ENCODE measurements around the gene MKX.

Gene MKX

GRCh38 chr10:27671821-27672220 is 73.8 kb downstream of the MKX start:
- Histone ChIP-seq H3K18ac (ENCODE audit: low read length) (no peak overlapping the region), H4K8ac (ENCODE audit: low read depth, low read length) (no peak overlapping the region), H2AK5ac (ENCODE audit: low read length) (no peak overlapping the region), H3K79me1 (ENCODE audit: low read length) (no peaks in the 10 kb centered on the region), H3K27ac (ENCODE audit: low read depth, low read length) (no peak overlapping the region), H3K9ac (ENCODE audit: low read length) (no peak overlapping the region), H3K4me2 (ENCODE audit: low read length) (no peak overlapping the region), H2BK5ac (ENCODE audit: low read length) (no peak overlapping the region), H3K4me3 (ENCODE audit: low read length) (no peak overlapping the region), H3K4ac (ENCODE audit: low read depth, low read length) (no peak overlapping the region), H3K56ac (ENCODE audit: low read length) (no peak overlapping the region), H3K79me2 (ENCODE audit: control insufficient read depth, insufficient read depth, low read length) (no peaks in the 10 kb centered on the region), H3K36me3 (ENCODE audit: control insufficient read depth, insufficient read depth, low read length) (no peaks in the 10 kb centered on the region), H3K23ac (ENCODE audit: low read length) (no peak overlapping the region), H4K5ac (ENCODE audit: low read length) (no peak overlapping the region), H2BK15ac (replicated peaks; ENCODE audit: low read depth) (no peak overlapping the region), H3K4me1 (ENCODE audit: control insufficient read depth, low read depth, low read length) (no peaks in the 10 kb centered on the region), H3K27me3 (ENCODE audit: insufficient read depth, low read length, poor library complexity) (no peaks in the 10 kb centered on the region), H2BK120ac (ENCODE audit: low read depth, low read length) (no peak overlapping the region)
- no peak for DNase-seq
- WGBS (ENCODE audit: extremely low coverage, insufficient coverage, low lambda C conversion rate), result no CpG with 5 or more reads among the region's 4 CpGs

GRCh38 chr10:27664461-27664860 is 81.2 kb downstream of the MKX start:
- Histone ChIP-seq H2BK15ac (replicated peaks; ENCODE audit: low read depth) (no peak overlapping the region), H2BK120ac (ENCODE audit: low read depth, low read length) (no peak overlapping the region), H2AK5ac (ENCODE audit: low read length) (no peak overlapping the region), H3K18ac (ENCODE audit: low read length) (no peak overlapping the region), H4K8ac (ENCODE audit: low read depth, low read length) (no peak overlapping the region), H3K9ac (ENCODE audit: low read length) (no peak overlapping the region), H3K27ac (ENCODE audit: low read depth, low read length) (no peak overlapping the region), H3K4me1 (ENCODE audit: control insufficient read depth, low read depth, low read length) (no peaks in the 10 kb centered on the region), H3K4me3 (ENCODE audit: low read length) (no peak overlapping the region), H3K56ac (ENCODE audit: low read length) (no peak overlapping the region), H3K79me2 (ENCODE audit: control insufficient read depth, insufficient read depth, low read length) (no peaks in the 10 kb centered on the region), H3K4me2 (ENCODE audit: low read length) (no peak overlapping the region), H3K4ac (ENCODE audit: low read depth, low read length) (no peak overlapping the region), H3K36me3 (ENCODE audit: control insufficient read depth, insufficient read depth, low read length) (no peaks in the 10 kb centered on the region), H2BK5ac (ENCODE audit: low read length) (no peak overlapping the region), H4K5ac (ENCODE audit: low read length) (no peak overlapping the region), H3K23ac (ENCODE audit: low read length) (no peak overlapping the region), H3K27me3 (ENCODE audit: insufficient read depth, low read length, poor library complexity) (no peaks in the 10 kb centered on the region), H3K79me1 (ENCODE audit: low read length) (no peaks in the 10 kb centered on the region)
- no peak for DNase-seq
- no CpG with 5 or more reads among the region's 5 CpGs for WGBS (ENCODE audit: extremely low coverage, insufficient coverage, low lambda C conversion rate)

- Histone ChIP-seq H3K4me1 (ENCODE audit: control insufficient read depth, low read depth, low read length) (no peaks in the 10 kb centered on the region), H3K18ac (ENCODE audit: low read length) (no peak overlapping the region), H3K4me3 (ENCODE audit: low read length) (no peak overlapping the region), H3K79me2 (ENCODE audit: control insufficient read depth, insufficient read depth, low read length) (no peaks in the 10 kb centered on the region), H3K27me3 (ENCODE audit: insufficient read depth, low read length, poor library complexity) (no peaks in the 10 kb centered on the region), H3K79me1 (ENCODE audit: low read length) (no peaks in the 10 kb centered on the region), H3K9ac (ENCODE audit: low read length) (no peak overlapping the region), H3K36me3 (ENCODE audit: control insufficient read depth, insufficient read depth, low read length) (no peaks in the 10 kb centered on the region), H2BK120ac (ENCODE audit: low read depth, low read length) (no peak overlapping the region), H2BK5ac (ENCODE audit: low read length) (no peak overlapping the region), H4K8ac (ENCODE audit: low read depth, low read length) (no peak overlapping the region), H3K56ac (ENCODE audit: low read length) (no peak overlapping the region), H2BK15ac (replicated peaks; ENCODE audit: low read depth) (no peak overlapping the region), H3K23ac (ENCODE audit: low read length) (no peak overlapping the region), H3K4me2 (ENCODE audit: low read length) (no peak overlapping the region), H2AK5ac (ENCODE audit: low read length) (no peak overlapping the region), H3K4ac (ENCODE audit: low read depth, low read length) (no peak overlapping the region), H4K5ac (ENCODE audit: low read length) (no peak overlapping the region), H3K27ac (ENCODE audit: low read depth, low read length) (no peak overlapping the region)
- DNase-seq, result no peak
Observed at GRCh38 chr10:27663621-27664020, 82.0 kb downstream of the MKX start.

GRCh38 chr10:27661514-27662286 is 83.9 kb downstream of the MKX start:
- no peak overlapping the region for H3K4ac ChIP-seq (ENCODE audit: low read depth, low read length)
- H2AK5ac ChIP-seq (ENCODE audit: low read length), result no peak overlapping the region
- H3K79me2 ChIP-seq (ENCODE audit: control insufficient read depth, insufficient read depth, low read length), result no peaks in the 10 kb centered on the region
- no peak overlapping the region for H4K5ac ChIP-seq (ENCODE audit: low read length)
- no peak overlapping the region for H3K4me2 ChIP-seq (ENCODE audit: low read length)
- H3K9ac ChIP-seq (ENCODE audit: low read length), result no peak overlapping the region
- no peak overlapping the region for H3K56ac ChIP-seq (ENCODE audit: low read length)
- no peak overlapping the region for H3K4me3 ChIP-seq (ENCODE audit: low read length)
- H4K8ac ChIP-seq (ENCODE audit: low read depth, low read length), result no peak overlapping the region
- H3K18ac ChIP-seq (ENCODE audit: low read length), result no peak overlapping the region
- H3K4me1 ChIP-seq (ENCODE audit: control insufficient read depth, low read depth, low read length), result no peaks in the 10 kb centered on the region
- no peak overlapping the region for H3K27ac ChIP-seq (ENCODE audit: low read depth, low read length)
- H3K79me1 ChIP-seq (ENCODE audit: low read length), result no peaks in the 10 kb centered on the region
- H2BK5ac ChIP-seq (ENCODE audit: low read length), result no peak overlapping the region
- WGBS (ENCODE audit: extremely low coverage, insufficient coverage, low lambda C conversion rate), result no CpG with 5 or more reads among the region's 3 CpGs
- no peak overlapping the region for H2BK120ac ChIP-seq (ENCODE audit: low read depth, low read length)
- no peak overlapping the region for H3K23ac ChIP-seq (ENCODE audit: low read length)
- no peak for DNase-seq
- H3K36me3 ChIP-seq (ENCODE audit: control insufficient read depth, insufficient read depth, low read length), result no peaks in the 10 kb centered on the region
- H3K27me3 ChIP-seq (ENCODE audit: insufficient read depth, low read length, poor library complexity), result no peaks in the 10 kb centered on the region
- H2BK15ac ChIP-seq (replicated peaks; ENCODE audit: low read depth), result no peak overlapping the region

- no peaks in the 10 kb centered on the region for H3K27me3 ChIP-seq (ENCODE audit: insufficient read depth, low read length, poor library complexity)
- no peak for DNase-seq
- no peaks in the 10 kb centered on the region for H3K4me1 ChIP-seq (ENCODE audit: control insufficient read depth, low read depth, low read length)
- no CpG with 5 or more reads among the region's 4 CpGs for WGBS (ENCODE audit: extremely low coverage, insufficient coverage, low lambda C conversion rate)
- no peak overlapping the region for H3K23ac ChIP-seq (ENCODE audit: low read length)
- H3K4me3 ChIP-seq (ENCODE audit: low read length), result no peak overlapping the region
- no peaks in the 10 kb centered on the region for H3K79me2 ChIP-seq (ENCODE audit: control insufficient read depth, insufficient read depth, low read length)
- no peak overlapping the region for H4K5ac ChIP-seq (ENCODE audit: low read length)
- H2BK5ac ChIP-seq (ENCODE audit: low read length), result no peak overlapping the region
- no peak overlapping the region for H3K56ac ChIP-seq (ENCODE audit: low read length)
- H3K27ac ChIP-seq (ENCODE audit: low read depth, low read length), result no peak overlapping the region
- H2AK5ac ChIP-seq (ENCODE audit: low read length), result no peak overlapping the region
- no peak overlapping the region for H3K9ac ChIP-seq (ENCODE audit: low read length)
- H3K4me2 ChIP-seq (ENCODE audit: low read length), result no peak overlapping the region
- no peak overlapping the region for H4K8ac ChIP-seq (ENCODE audit: low read depth, low read length)
- no peaks in the 10 kb centered on the region for H3K36me3 ChIP-seq (ENCODE audit: control insufficient read depth, insufficient read depth, low read length)
- no peak overlapping the region for H2BK120ac ChIP-seq (ENCODE audit: low read depth, low read length)
- no peak overlapping the region for H2BK15ac ChIP-seq (replicated peaks; ENCODE audit: low read depth)
- H3K18ac ChIP-seq (ENCODE audit: low read length), result no peak overlapping the region
- no peak overlapping the region for H3K4ac ChIP-seq (ENCODE audit: low read depth, low read length)
- no peaks in the 10 kb centered on the region for H3K79me1 ChIP-seq (ENCODE audit: low read length)
Observed at GRCh38 chr10:27660711-27661110, 84.9 kb downstream of the MKX start.

GRCh38 chr10:27660268-27660667 is 85.4 kb downstream of the MKX start:
- no peak for DNase-seq
- H2BK120ac ChIP-seq (ENCODE audit: low read depth, low read length), result no peak overlapping the region
- no peak overlapping the region for H3K9ac ChIP-seq (ENCODE audit: low read length)
- WGBS (ENCODE audit: extremely low coverage, insufficient coverage, low lambda C conversion rate), result no CpG with 5 or more reads among the region's 11 CpGs
- H3K79me2 ChIP-seq (ENCODE audit: control insufficient read depth, insufficient read depth, low read length), result no peaks in the 10 kb centered on the region
- H3K18ac ChIP-seq (ENCODE audit: low read length), result no peak overlapping the region
- no peaks in the 10 kb centered on the region for H3K79me1 ChIP-seq (ENCODE audit: low read length)
- H2BK15ac ChIP-seq (replicated peaks; ENCODE audit: low read depth), result no peak overlapping the region
- no peaks in the 10 kb centered on the region for H3K36me3 ChIP-seq (ENCODE audit: control insufficient read depth, insufficient read depth, low read length)
- no peak overlapping the region for H3K4me2 ChIP-seq (ENCODE audit: low read length)
- no peaks in the 10 kb centered on the region for H3K4me1 ChIP-seq (ENCODE audit: control insufficient read depth, low read depth, low read length)
- no peak overlapping the region for H3K27ac ChIP-seq (ENCODE audit: low read depth, low read length)
- no peak overlapping the region for H2AK5ac ChIP-seq (ENCODE audit: low read length)
- H4K8ac ChIP-seq (ENCODE audit: low read depth, low read length), result no peak overlapping the region
- no peak overlapping the region for H3K23ac ChIP-seq (ENCODE audit: low read length)
- H3K4ac ChIP-seq (ENCODE audit: low read depth, low read length), result no peak overlapping the region
- no peak overlapping the region for H2BK5ac ChIP-seq (ENCODE audit: low read length)
- H3K27me3 ChIP-seq (ENCODE audit: insufficient read depth, low read length, poor library complexity), result no peaks in the 10 kb centered on the region
- no peak overlapping the region for H4K5ac ChIP-seq (ENCODE audit: low read length)
- H3K56ac ChIP-seq (ENCODE audit: low read length), result no peak overlapping the region
- H3K4me3 ChIP-seq (ENCODE audit: low read length), result no peak overlapping the region
